Activated T-helper 1 cell treated with Interleukin-2 at 50 U/mL for 16 hours (primary cell): ENCODE data around the gene CC2D1A.
"Not testable (repeated sequence)": the region's sequence is repeated elsewhere in the genome, so short reads cannot be mapped to it uniquely, and the experiment has no call there.

Experiments
- DNase-seq: peaks from one replicate; pipeline ENCODE4 v3.0.0-alpha.2; 2020; ENCODE audit warnings: low read depth

The CC2D1A gene

GRCh38 chr19:13962699-13963602 lies 57.0 kb downstream of the CC2D1A start:
- DNase-seq = no peak

DNA sequence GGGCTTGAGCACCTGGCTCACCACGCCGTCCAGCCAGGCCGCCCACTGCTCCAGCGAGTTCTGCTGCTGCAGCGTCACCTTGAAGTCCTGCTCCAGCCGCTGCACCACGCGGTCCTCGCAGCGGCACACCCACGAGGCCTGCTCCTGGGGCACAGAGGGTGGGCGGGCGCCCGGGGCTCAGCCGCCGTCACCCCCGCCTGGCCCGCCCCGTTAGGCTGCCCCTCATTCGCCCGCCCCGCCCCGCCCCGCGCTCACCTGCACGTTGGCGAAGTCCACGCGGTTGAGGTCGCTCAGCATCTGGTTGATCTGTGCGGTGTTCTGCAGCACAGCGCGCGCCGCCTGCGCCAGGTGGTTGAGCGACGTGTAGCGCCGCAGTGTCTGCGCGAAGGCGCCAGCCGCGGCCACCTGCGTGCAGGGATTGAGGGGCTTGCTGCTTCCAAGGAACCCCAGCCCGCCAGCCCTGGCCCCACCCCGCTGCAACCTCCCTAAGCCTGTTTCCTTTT lies 57.7 kb downstream of the CC2D1A start:
- no peak for DNase-seq

- no peak for DNase-seq
Measured at GRCh38 chr19:13964776-13965175, 58.8 kb downstream of the CC2D1A start.

- DNase-seq = no peak
Measured at GRCh38 chr19:13965377-13965896, 59.4 kb downstream of the CC2D1A start.

DNA sequence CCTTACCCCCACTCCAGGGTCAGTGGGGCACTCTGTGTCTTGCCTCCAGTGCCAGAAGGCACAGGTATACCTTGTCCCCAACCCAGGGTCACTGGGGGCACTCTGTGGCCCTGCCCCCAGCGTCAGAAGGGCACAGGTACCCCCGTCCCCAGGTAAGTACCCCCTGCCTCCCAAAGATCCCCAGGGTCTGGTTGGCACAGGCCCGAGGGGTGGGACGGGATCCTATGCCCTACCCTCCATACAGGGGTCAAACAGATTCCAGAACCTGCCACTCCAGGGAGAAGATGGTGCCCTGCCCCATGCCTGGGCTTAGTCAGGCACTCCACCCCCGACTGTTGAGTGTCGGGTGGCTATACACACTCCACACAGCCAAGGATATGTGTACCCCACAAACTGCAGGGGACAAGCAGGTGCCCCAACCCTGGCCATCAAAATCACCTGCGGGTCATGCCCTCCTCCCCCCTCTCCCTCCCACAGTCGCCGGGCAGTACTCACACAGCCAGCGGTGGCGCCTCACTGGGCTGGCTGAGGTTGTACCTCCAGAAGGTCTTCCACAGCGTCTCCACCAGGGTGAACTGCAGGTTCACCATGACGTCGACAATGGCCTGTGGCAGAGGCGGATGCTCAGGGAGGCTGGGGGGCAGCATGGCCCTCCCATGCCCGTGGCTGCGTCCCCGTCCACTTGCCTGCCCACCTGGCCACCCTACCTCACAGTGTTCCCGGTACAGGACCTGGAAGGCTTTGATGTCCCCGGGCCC lies 60.1 kb downstream of the CC2D1A start:
- DNase-seq = no peak

DNA sequence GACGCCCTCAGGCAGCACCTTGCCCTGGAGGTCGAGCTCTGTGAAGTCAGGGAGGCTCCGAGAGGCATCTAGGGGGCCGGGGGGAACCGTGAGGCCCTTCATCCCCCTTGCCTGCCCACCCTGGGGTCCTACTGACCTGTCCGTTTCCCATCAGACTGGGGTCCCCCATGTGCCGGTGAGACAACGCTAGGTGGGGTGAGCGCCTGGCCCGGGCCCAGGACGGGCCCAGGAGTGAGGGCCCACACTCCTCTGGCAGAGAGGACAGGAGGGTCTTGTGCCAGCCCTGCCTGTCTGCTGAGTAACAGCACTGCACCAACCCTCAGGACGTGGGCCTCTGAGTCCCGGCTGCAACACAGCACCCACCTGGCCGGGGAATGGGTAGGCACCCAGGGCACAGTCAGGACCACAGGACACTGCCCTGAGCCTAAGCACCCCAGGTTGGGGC lies 60.7 kb downstream of the CC2D1A start:
- no peak for DNase-seq

GRCh38 chr19:13967206-13967605 lies 61.2 kb downstream of the CC2D1A start:
- not testable (repeated sequence) for DNase-seq

DNA sequence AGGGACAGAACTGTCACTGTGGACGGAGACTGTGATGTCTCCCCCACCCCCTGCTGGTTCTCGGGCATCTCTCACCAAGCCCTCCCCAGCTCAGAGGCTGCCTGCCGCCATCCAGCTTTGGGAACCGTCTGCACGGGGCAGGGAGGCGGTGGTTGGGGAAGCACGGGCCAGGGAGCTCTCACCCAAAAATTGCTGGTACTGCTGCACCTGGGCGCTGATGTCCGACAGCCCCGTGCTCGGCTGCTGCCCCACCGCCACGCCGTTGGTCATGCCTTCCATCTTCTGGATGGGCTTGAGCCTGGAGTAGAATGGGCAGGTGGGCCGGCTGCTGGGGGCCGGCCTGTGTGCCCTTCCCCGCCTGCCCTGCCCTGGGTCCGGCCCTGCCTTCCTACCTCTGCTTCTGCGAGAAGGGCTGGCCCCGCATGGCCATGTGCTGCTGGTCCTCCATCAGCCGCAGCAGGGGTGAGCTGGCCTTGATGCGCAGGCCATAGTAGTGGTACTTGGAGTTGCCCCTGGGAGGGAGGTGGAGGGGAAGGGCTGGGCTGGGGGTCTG lies 62.5 kb downstream of the CC2D1A start:
- DNase-seq = no peak

- no peak for DNase-seq
Measured at GRCh38 chr19:13968999-13969398, 63.0 kb downstream of the CC2D1A start.

- DNase-seq = no peak
Measured at GRCh38 chr19:13969897-13970296, 63.9 kb downstream of the CC2D1A start.

DNA sequence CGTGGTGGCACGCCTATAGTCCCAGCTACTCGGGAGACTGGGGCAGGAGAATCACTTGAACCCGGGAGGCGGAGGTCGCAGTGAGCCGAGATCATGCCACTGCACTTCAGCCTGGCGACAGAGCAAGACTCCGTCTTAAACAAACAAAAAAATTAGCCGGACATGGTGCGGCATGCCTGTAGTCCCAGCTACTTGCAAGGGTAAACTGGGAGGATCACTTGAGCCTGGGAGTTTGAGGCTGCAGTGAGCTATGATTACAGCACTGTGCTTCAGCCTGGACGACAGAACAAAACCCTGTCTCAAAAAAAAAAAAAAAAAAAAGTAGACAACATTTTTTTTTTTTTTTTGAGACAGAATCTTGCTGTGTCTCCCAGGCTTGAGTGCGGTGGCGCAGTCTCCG lies 65.9 kb downstream of the CC2D1A start:
- DNase-seq = not testable (repeated sequence)

DNA sequence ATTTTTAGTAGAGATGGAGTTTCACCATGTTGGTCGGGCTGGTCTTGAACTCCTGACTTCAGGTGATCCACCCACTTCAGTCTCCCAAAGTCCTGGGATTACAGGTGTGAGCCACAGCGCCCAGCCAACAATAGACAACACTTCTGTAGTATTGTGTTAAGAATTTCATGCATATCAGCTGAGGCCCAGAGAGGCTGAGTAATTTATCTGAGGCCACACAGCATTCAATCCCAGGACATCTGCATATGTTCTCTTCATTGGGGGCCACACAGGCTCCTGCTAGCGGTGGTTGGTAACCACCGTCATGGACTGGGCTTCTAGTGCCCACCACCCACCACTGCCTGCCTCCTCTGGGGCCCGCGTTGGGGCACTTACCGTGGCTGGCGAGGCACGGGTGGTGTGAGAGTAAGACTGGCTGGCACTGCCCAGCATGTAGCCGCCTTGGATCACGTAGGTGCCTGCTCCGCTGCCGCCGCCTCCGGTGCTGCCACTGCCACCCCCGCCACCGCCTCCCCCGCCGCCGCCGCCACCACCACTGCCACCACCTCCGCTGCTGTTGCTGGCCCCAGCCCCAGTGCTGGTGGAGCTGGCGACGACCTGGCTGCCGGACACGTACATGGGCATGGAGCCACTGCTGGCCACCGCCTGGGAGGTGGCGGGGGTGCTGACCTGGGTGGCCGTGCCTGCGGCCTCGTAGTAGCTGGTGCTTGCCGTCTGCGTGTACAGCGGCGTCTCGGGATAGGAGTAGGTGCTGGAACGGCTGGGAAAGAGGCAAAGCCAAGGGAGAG lies 66.6 kb downstream of the CC2D1A start:
- DNase-seq = no peak

GRCh38 chr19:13973479-13973878 lies 67.5 kb downstream of the CC2D1A start:
- not testable (repeated sequence) for DNase-seq

DNA sequence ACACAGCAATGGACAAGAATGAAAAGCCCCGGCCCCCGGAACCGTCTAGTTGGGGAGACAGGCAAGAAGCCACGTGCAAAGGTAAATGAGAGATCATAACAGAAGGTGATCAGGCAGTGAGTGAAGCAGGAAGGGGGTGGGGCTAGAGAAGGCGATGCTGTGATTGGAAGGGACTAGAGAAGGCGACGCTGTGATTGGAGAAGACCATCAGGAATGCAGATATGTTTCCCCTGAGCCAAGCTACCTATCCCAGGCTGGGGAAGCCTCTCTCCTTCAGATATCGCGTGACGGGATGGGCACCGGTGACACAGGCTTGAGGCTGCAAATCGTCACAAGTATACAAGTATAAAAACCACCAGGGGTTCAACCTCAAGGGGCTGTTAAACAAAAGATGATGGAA lies 68.1 kb downstream of the CC2D1A start:
- DNase-seq = no peak

GRCh38 chr19:13975870-13976269 lies 69.9 kb downstream of the CC2D1A start:
- no peak for DNase-seq

GRCh38 chr19:13976446-13976845 lies 70.4 kb downstream of the CC2D1A start:
- no peak for DNase-seq

DNA sequence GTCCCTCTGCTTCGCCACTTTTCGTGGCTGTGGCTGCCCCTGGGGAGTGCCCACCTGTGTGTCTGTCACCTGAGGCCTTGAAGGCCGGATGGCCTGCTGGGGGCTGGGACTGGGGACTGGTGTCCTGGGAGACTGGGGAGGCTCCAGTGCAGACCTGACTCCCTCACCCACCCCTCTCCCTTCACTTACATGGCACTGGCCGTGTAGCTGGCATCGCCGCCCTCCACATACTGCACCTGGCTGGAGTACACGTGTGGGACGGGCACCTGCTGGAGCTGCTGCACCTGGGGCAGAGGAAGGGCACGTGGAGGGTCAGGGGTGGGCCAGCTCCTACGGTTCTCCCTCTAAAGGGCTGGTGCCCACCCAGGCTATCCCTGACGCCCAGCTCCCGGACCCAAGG lies 71.8 kb downstream of the CC2D1A start:
- no peak for DNase-seq

GRCh38 chr19:13978351-13979243 lies 72.6 kb downstream of the CC2D1A start:
- DNase-seq = no peak

DNA sequence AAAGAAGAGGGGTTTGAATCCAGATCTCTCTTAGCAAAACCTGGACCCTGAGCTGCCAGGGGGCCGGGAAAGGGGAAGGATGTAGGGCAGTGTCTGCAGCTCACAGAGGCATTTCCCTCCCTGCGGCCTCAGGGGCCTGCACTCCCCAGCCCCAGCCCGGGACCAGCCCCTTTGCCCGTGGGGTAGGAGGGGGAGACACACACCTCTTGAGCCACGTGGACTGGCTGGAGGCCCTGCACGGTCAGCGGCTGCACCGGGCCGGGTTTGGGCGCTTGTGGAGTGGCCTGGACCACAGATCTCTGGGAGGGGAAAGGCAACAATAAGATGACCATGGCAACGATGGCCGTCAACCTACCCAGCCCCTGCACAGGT lies 73.2 kb downstream of the CC2D1A start:
- no peak for DNase-seq

DNA sequence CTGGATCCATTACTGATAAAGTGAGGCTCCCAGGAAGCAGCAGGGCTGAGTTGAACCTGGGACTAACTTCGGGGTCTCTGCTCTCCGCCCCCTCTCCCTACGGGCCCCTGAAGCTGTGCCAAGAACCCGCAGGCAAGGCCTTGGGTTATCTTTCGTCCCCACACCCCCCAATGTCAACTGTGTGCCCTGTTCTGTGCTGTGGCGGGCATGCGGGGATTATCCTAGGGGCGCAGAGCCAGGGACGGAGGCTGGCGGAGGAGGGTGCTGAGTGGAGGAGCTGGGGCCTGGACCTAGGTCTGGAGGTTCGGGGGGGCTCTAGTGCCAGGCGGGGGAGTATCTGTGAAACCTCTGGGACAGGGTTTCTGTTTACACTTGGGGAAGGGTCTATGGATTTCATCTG lies 73.7 kb downstream of the CC2D1A start:
- DNase-seq = no peak

DNA sequence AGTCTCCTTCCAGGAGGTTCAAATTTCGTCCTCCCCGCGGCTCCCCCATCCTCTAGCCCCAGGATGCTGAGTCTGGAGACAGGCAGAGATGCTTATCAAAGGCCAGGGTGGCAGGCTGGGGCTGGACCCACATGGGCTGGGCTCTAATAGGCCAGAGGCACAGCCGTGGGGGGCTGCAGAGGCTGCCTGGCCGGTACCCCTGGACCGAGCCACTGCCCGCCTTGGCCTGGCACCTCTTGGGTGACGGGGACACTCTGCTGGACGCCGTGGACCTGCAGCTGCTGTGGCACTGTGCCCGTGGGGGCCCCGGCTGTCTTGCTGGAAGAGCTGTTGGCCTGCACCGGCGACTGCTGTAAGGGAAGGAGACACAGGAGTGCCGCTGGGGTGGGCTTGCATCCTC lies 74.3 kb downstream of the CC2D1A start:
- no peak for DNase-seq
